ENCODE data around the gene SH3RF1.

DNA sequence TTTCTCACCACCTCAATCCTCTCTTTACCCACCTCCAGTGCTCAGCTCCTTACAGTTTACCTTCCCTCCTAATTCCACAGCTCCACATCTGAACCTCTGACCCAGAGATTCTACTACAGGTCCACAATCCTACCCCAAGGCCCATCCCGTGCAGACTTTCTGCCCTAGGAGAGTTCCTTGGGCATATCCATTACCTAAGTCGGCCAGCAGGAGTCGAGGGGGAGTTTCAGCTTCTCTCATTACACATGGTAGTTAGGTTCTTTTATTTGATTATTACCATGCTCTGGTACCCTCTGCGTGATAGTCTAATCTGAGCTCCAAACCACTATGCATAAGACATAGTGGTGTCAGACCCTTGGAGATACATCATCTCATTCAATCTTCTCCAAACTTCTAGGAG, 117.9 kb downstream of the SH3RF1 start:
- TF ChIP-seq MAX (IDR thresholded peaks at IDR 0.05; ENCODE audit: low read depth, low read length), result no peak
- TF ChIP-seq CTCF (IDR thresholded peaks at IDR 0.05; ENCODE audit: low read depth, low read length), result no peak

Data from NB4 (cell line).